H1 (cell line): ENCODE results near the gene UPF1. TPM values are rescaled to one million over a fixed set of nuclear protein-coding genes. Genes with fewer than 3 reads are reported as not detected.

Source experiments
- CBX8 ChIP-seq: fragments of 300-800, 300-1000 bp; sonication (generic); IDR thresholded peaks from 2 replicates; pipeline ENCODE4 v1.7.1; 2016; ENCODE audit warnings: low read depth, low read length, borderline replicate concordance
- CTBP2 ChIP-seq: IDR thresholded peaks from 2 replicates; pipeline ENCODE4 v1.7.0; 2011; ENCODE audit warnings: borderline replicate concordance, mild to moderate bottlenecking, moderate library complexity, mixed read lengths, low read length; ENCODE audit not compliant: insufficient read depth, insufficient read length
- EGR1 ChIP-seq: IDR thresholded peaks from 2 replicates; pipeline ENCODE4 v1.6.1; 2011; ENCODE audit warnings: low read depth, low read length, borderline replicate concordance
- GTF2F1 ChIP-seq: IDR thresholded peaks from 2 replicates; pipeline ENCODE4 v1.6.1; 2012; ENCODE audit warnings: low read depth, low read length, improper control_type of control experiment, borderline replicate concordance
- POLR2A ChIP-seq, 2 experiments: IDR thresholded peaks; 1 replicate in 1 of 2; 2 replicates in 1 of 2; pipeline ENCODE4 v1.6.1; 2011; ENCODE audit warnings: low read depth in 2 of 2, low read length in 2 of 2, mild to moderate bottlenecking in 2 of 2; ENCODE audit errors: control extremely low read depth in 1 of 2
- RFX5 ChIP-seq: IDR thresholded peaks from 2 replicates; pipeline ENCODE4 v1.6.1; 2011; ENCODE audit warnings: low read depth, low read length, improper control_type of control experiment, borderline replicate concordance
- TBP ChIP-seq: IDR thresholded peaks from 2 replicates; pipeline ENCODE4 v1.6.1; 2011; ENCODE audit warnings: low read depth, low read length, improper control_type of control experiment
- ZNF274 ChIP-seq: IDR thresholded peaks from 2 replicates; pipeline ENCODE4 v1.7.0; 2012; ENCODE audit warnings: low read length, borderline replicate concordance; ENCODE audit errors: extremely low read depth
- polyA plus RNA-seq, 7 experiments: library from polyadenylated mRNA; depleted of rRNA in 3 of 7; stranded (reverse) in 5 of 7; unstranded in 2 of 7; fragments of >200 nt in 5 of 7; fragments of 200-250 nt in 2 of 7; gene quantifications; 1 replicate in 5 of 7; 2 replicates in 1 of 7; 4 replicates in 1 of 7; pipeline versions ENCODE4 v1.2.1 to v1.2.3, GENCODE V29; 2011 to 2013; ENCODE audit warnings: missing spikeins in 2 of 7, mixed read lengths in 2 of 7
- total RNA-seq: library from RNA; stranded (reverse); fragmentation: NEBNext Ultra II Directional; extraction: Animal tissue kit (Norgen Biotek cat#: 25700); gene quantifications from 2 replicates; pipeline ENCODE4 v1.2.1, GENCODE V29; 2021
- TF ChIP-seq, protein P1 (sequence below): fragments of 300-600 bp; sonication (generic); IDR thresholded peaks from 2 replicates; pipeline ENCODE4 v1.7.1; 2012; ENCODE audit warnings: low read length, moderate library complexity, mild to moderate bottlenecking, inconsistent platforms; ENCODE audit not compliant: insufficient replicate concordance
- TF ChIP-seq, protein P2 (sequence below): IDR thresholded peaks from 2 replicates; pipeline ENCODE4 v1.6.1; 2011; ENCODE audit warnings: low read depth, mild to moderate bottlenecking, low read length; ENCODE audit not compliant: insufficient read depth

The UPF1 gene
- total and polyA plus RNA-seq, 2 of the 8 experiments (the other 6 are each of a cell fraction or from before 2014, with no cell fraction given) = 46.4 to 62.0 TPM

GRCh38 chr19:18809149-18809868, 22.4 kb upstream of the UPF1 start (continued):
- TF ChIP-seq, protein P1, sequence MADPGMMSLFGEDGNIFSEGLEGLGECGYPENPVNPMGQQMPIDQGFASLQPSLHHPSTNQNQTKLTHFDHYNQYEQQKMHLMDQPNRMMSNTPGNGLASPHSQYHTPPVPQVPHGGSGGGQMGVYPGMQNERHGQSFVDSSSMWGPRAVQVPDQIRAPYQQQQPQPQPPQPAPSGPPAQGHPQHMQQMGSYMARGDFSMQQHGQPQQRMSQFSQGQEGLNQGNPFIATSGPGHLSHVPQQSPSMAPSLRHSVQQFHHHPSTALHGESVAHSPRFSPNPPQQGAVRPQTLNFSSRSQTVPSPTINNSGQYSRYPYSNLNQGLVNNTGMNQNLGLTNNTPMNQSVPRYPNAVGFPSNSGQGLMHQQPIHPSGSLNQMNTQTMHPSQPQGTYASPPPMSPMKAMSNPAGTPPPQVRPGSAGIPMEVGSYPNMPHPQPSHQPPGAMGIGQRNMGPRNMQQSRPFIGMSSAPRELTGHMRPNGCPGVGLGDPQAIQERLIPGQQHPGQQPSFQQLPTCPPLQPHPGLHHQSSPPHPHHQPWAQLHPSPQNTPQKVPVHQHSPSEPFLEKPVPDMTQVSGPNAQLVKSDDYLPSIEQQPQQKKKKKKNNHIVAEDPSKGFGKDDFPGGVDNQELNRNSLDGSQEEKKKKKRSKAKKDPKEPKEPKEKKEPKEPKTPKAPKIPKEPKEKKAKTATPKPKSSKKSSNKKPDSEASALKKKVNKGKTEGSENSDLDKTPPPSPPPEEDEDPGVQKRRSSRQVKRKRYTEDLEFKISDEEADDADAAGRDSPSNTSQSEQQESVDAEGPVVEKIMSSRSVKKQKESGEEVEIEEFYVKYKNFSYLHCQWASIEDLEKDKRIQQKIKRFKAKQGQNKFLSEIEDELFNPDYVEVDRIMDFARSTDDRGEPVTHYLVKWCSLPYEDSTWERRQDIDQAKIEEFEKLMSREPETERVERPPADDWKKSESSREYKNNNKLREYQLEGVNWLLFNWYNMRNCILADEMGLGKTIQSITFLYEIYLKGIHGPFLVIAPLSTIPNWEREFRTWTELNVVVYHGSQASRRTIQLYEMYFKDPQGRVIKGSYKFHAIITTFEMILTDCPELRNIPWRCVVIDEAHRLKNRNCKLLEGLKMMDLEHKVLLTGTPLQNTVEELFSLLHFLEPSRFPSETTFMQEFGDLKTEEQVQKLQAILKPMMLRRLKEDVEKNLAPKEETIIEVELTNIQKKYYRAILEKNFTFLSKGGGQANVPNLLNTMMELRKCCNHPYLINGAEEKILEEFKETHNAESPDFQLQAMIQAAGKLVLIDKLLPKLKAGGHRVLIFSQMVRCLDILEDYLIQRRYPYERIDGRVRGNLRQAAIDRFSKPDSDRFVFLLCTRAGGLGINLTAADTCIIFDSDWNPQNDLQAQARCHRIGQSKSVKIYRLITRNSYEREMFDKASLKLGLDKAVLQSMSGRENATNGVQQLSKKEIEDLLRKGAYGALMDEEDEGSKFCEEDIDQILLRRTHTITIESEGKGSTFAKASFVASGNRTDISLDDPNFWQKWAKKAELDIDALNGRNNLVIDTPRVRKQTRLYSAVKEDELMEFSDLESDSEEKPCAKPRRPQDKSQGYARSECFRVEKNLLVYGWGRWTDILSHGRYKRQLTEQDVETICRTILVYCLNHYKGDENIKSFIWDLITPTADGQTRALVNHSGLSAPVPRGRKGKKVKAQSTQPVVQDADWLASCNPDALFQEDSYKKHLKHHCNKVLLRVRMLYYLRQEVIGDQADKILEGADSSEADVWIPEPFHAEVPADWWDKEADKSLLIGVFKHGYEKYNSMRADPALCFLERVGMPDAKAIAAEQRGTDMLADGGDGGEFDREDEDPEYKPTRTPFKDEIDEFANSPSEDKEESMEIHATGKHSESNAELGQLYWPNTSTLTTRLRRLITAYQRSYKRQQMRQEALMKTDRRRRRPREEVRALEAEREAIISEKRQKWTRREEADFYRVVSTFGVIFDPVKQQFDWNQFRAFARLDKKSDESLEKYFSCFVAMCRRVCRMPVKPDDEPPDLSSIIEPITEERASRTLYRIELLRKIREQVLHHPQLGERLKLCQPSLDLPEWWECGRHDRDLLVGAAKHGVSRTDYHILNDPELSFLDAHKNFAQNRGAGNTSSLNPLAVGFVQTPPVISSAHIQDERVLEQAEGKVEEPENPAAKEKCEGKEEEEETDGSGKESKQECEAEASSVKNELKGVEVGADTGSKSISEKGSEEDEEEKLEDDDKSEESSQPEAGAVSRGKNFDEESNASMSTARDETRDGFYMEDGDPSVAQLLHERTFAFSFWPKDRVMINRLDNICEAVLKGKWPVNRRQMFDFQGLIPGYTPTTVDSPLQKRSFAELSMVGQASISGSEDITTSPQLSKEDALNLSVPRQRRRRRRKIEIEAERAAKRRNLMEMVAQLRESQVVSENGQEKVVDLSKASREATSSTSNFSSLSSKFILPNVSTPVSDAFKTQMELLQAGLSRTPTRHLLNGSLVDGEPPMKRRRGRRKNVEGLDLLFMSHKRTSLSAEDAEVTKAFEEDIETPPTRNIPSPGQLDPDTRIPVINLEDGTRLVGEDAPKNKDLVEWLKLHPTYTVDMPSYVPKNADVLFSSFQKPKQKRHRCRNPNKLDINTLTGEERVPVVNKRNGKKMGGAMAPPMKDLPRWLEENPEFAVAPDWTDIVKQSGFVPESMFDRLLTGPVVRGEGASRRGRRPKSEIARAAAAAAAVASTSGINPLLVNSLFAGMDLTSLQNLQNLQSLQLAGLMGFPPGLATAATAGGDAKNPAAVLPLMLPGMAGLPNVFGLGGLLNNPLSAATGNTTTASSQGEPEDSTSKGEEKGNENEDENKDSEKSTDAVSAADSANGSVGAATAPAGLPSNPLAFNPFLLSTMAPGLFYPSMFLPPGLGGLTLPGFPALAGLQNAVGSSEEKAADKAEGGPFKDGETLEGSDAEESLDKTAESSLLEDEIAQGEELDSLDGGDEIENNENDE = no peak
- TF ChIP-seq CBX8 = no peak
- TF ChIP-seq EGR1 = no peak
- no peak for TF ChIP-seq POLR2A (IDR thresholded peaks at IDR 0.05; ENCODE audit: control extremely low read depth in 1 of 2, low read depth in 2 of 2, low read length in 2 of 2)
- no peak for TF ChIP-seq GTF2F1
- no peak for TF ChIP-seq RFX5
- no peak for TF ChIP-seq CTBP2
- no peak for TF ChIP-seq TBP
- TF ChIP-seq, protein P2, sequence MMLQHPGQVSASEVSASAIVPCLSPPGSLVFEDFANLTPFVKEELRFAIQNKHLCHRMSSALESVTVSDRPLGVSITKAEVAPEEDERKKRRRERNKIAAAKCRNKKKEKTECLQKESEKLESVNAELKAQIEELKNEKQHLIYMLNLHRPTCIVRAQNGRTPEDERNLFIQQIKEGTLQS = no peak
- no peak for TF ChIP-seq ZNF274
